ENCODE measurements around the gene DIP2C.

GRCh38 chr10:547591-548081, 141.8 kb downstream of the DIP2C start:
- TF ChIP-seq, protein P1, sequence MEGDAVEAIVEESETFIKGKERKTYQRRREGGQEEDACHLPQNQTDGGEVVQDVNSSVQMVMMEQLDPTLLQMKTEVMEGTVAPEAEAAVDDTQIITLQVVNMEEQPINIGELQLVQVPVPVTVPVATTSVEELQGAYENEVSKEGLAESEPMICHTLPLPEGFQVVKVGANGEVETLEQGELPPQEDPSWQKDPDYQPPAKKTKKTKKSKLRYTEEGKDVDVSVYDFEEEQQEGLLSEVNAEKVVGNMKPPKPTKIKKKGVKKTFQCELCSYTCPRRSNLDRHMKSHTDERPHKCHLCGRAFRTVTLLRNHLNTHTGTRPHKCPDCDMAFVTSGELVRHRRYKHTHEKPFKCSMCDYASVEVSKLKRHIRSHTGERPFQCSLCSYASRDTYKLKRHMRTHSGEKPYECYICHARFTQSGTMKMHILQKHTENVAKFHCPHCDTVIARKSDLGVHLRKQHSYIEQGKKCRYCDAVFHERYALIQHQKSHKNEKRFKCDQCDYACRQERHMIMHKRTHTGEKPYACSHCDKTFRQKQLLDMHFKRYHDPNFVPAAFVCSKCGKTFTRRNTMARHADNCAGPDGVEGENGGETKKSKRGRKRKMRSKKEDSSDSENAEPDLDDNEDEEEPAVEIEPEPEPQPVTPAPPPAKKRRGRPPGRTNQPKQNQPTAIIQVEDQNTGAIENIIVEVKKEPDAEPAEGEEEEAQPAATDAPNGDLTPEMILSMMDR (IDR thresholded peaks at IDR 0.05) = no peak
- no peak for TF ChIP-seq POLR2A (IDR thresholded peaks at IDR 0.05)
